OCI-LY1 (cell line): ENCODE data around the gene TMEM53.

ENCODE experiments used
- CTCF ChIP-seq: fragments of 200-600 bp; sonication (generic), shearing (Covaris generic); IDR thresholded peaks from 2 replicates; pipeline ENCODE4 v1.5.1; 2017; ENCODE audit warnings: mild to moderate bottlenecking, antibody characterized with exemption, low read length, moderate library complexity, mixed read lengths
- EZH2 ChIP-seq: fragments of 200-600 bp; sonication (generic), shearing (Covaris generic); IDR thresholded peaks from 2 replicates; pipeline ENCODE4 v1.8.0; 2017; ENCODE audit warnings: borderline replicate concordance, mixed run types, mild to moderate bottlenecking, antibody characterized with exemption, low read length, moderate library complexity, mixed read lengths

GRCh38 chr1:44624268-44624901 lies 49.9 kb downstream of the TMEM53 start:
- TF ChIP-seq CTCF (no peak), EZH2 (no peak)
